GM12874 (cell line): ENCODE data around the gene CCL13.

Experiments used
- CTCF ChIP-seq: IDR thresholded peaks from 2 replicates; pipeline ENCODE4 v1.5.1; 2011; ENCODE audit warnings: low read depth, mild to moderate bottlenecking, control low read depth, low read length, moderate library complexity; ENCODE audit not compliant: insufficient read depth

The CCL13 gene

DNA sequence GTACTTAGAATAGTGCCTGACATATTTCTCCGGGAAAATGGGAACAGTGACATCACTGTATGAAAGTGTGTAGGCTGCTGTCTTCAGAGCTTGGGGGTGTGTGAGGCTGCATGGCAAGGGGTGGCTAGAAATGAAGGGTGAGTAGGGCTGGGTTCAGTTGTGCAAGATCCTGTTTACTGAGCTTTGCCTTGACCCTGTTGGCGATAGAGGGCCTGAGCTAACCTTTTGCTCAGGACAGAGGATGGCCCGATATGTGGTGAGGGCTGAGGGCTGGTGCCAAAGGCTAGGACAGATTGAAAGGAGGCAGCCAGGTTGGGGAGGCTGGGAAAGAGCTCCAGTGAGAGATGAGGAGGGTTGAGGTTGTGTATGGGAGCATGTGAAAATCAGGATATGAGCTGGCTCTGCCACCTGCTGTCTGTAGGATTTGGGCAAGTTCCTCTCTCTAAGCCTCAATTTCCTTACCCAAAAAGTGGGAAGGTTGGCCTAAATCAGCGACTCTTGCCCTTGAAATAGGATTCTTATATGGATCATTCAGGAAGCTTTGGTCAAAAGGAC, 12.7 kb downstream of the CCL13 start:
- TF ChIP-seq CTCF: no peak

DNA sequence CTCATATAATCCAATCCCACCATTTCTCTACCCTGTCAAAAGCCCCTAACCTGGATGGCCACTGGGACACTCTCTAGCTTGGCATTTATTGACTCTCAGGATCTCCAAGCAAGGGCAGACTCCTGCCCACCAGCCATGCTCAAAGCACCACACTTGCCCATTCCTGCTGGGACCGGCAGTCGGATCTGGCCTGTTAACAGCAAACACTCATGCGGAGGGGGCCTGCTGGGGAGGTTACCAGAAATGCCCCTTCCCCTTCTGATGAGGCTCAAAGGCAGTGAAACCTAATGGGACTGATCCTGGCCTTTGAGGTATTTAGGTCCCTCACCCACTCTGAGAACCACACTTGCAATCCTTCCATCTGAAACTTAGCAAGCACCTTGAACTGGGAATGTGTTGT, 13.3 kb downstream of the CCL13 start:
- no peak for TF ChIP-seq CTCF

GRCh38 chr17:34370376-34370996, 14.2 kb downstream of the CCL13 start:
- TF ChIP-seq CTCF: no peak

- TF ChIP-seq CTCF: no peak
Measured at GRCh38 chr17:34370997-34371395, 14.7 kb downstream of the CCL13 start.

DNA sequence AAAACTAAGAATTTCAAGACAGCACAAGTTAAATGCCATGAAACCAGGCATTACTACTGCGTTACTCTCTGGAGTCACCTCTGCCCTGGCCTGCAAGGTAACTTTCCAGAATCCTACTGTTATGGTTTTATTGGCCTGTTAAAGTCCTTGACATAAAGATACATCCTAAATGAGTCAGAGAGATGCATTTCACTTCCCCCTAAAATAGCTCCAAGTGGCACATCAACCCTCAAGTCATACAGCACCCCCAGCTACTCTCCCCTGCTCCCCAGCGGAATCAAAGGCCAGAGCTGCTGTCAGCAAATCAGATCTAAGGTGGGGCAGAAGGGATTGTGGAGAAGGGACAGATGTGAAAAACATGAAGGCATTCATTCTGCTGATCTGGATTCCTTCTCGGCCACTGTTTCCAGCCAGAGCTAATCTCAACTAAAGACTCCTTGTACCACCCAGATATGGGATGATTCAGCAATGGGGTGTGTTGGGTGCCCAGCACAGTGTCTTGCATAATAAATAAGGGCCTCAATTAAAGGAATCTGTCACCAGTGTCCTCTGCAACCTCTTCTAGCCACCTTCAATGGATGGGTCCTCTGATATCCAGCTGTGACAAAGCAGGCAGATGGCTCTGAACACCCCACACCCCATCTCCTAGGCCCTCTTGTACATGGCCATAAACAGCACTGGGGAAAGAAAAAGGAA, 15.3 kb downstream of the CCL13 start:
- no peak for TF ChIP-seq CTCF

GRCh38 chr17:34374457-34374856, 18.2 kb downstream of the CCL13 start:
- TF ChIP-seq CTCF: no peak

GRCh38 chr17:34375426-34375997, 19.2 kb downstream of the CCL13 start:
- TF ChIP-seq CTCF: no peak
